ENCODE data around the gene BRK1.

Gene BRK1

GRCh38 chr3:10093678-10094077, 21.8 kb upstream of the BRK1 start:
- no peak for TF ChIP-seq CTCF (IDR thresholded peaks at IDR 0.05; ENCODE audit: borderline replicate concordance, control extremely low read depth, extremely low read depth, insufficient read depth, missing control alignments)
- in situ Hi-C loops (cut with MboI; ENCODE audit: low sequenced_read_pairs, unreplicated experiment), result no loop called here
- no peak for DNase-seq (ENCODE audit: low spot score)

GRCh38 chr3:10099041-10099440, 16.4 kb upstream of the BRK1 start:
- no peak for TF ChIP-seq CTCF (IDR thresholded peaks at IDR 0.05; ENCODE audit: borderline replicate concordance, control extremely low read depth, extremely low read depth, insufficient read depth, missing control alignments)
- DNase-seq (ENCODE audit: low spot score), result no peak
- in situ Hi-C loops (cut with MboI; ENCODE audit: low sequenced_read_pairs, unreplicated experiment), result no loop called here

GRCh38 chr3:10106919-10107318, 8.6 kb upstream of the BRK1 start:
- no peak for DNase-seq (ENCODE audit: low spot score)
- no peak for TF ChIP-seq CTCF (IDR thresholded peaks at IDR 0.05; ENCODE audit: borderline replicate concordance, control extremely low read depth, extremely low read depth, insufficient read depth, missing control alignments)
- in situ Hi-C loops (cut with MboI; ENCODE audit: low sequenced_read_pairs, unreplicated experiment), result no loop called here

- DNase-seq (ENCODE audit: low spot score), result no peak
- TF ChIP-seq CTCF (IDR thresholded peaks at IDR 0.05; ENCODE audit: borderline replicate concordance, control extremely low read depth, extremely low read depth, insufficient read depth, missing control alignments), result no peak
- in situ Hi-C loops (cut with MboI; ENCODE audit: low sequenced_read_pairs, unreplicated experiment), result no loop called here
Observed at GRCh38 chr3:10108091-10108490, 7.4 kb upstream of the BRK1 start, which contains the start of gene FANCD2OS. Gene FANCD2OS (minus strand): TSS chr3:10108255. CDS start chr3:10104774, 3,481 bp downstream.

GRCh38 chr3:10116138-10116460, 624 bp downstream of the BRK1 start:
- no peak for DNase-seq (ENCODE audit: low spot score)
- in situ Hi-C loops (cut with MboI; ENCODE audit: low sequenced_read_pairs, unreplicated experiment), result no loop called here
- no peak for TF ChIP-seq CTCF (IDR thresholded peaks at IDR 0.05; ENCODE audit: borderline replicate concordance, control extremely low read depth, extremely low read depth, insufficient read depth, missing control alignments)

- TF ChIP-seq CTCF (IDR thresholded peaks at IDR 0.05; ENCODE audit: borderline replicate concordance, control extremely low read depth, extremely low read depth, insufficient read depth, missing control alignments), result no peak
- in situ Hi-C loops (cut with MboI; ENCODE audit: low sequenced_read_pairs, unreplicated experiment), result no loop called here
- DNase-seq (ENCODE audit: low spot score), result no peak
Observed at GRCh38 chr3:10116928-10117327, 1.5 kb downstream of the BRK1 start.

- TF ChIP-seq CTCF (IDR thresholded peaks at IDR 0.05; ENCODE audit: borderline replicate concordance, control extremely low read depth, extremely low read depth, insufficient read depth, missing control alignments), result no peak
- DNase-seq (ENCODE audit: low spot score), result no peak
- in situ Hi-C loops (cut with MboI; ENCODE audit: low sequenced_read_pairs, unreplicated experiment), result no loop called here
Observed at GRCh38 chr3:10119376-10119775, 3.9 kb downstream of the BRK1 start.

Measured in GM13976 (cell line).